Measurements from ENCODE around the gene ERAP2. TPM values are rescaled to one million over a fixed set of nuclear protein-coding genes. Genes with fewer than 3 reads are reported as not detected.
"Not testable (repeated sequence)": the region's sequence is repeated elsewhere in the genome, so short reads cannot be mapped to it uniquely, and the experiment has no call there.

Gene ERAP2
- total and polyA plus RNA-seq, 11 donors: 0.99 to 30.5 (median 7.0) TPM

DNA sequence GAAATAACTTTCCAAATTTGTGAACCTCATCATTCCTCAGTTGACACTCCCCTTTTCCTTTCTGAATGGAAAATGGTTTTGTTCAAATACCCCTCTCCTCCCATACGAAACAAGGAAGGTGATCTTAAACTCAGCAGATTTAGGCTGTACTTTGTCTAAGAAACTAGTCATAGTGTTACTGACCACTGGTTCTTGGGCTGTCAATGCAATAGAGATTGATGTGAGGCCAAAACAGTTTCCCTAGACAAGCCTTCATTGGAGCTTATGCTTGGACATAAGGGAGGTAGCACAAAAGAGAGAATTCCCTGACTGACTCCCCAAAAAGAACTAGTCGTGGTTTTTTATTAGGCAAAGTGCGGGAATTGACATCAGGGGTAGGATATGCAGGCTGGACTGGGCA lies 54.3 kb downstream of the ERAP2 start:
- intact Hi-C loops (cut with DNase I): loop anchor here in 5 of 10 donors (5.0 to 10.0 kb wide), 5 partner anchors 37 to 268 kb away; partner anchors contain the start of genes ERAP2 (in 2 of the 5) and CAST (in 1 of the 5)
- H3K9me3 ChIP-seq: no peaks in the 10 kb centered on the region
- no peaks in the 10 kb centered on the region for H3K27me3 ChIP-seq
- H3K27ac ChIP-seq: no peak overlapping the region
- H3K4me1 ChIP-seq: peaks cover 0 to 37% (median 19%) of the 10 kb centered on the region in 12 donors
- 96 to 98% (median 97%) methylated on average over 3 of the region's 3 CpGs for WGBS, 4 donors
- TF ChIP-seq POLR2A (IDR thresholded peaks at IDR 0.05) (no peak), CTCF (IDR thresholded peaks at IDR 0.05) (no peak)
- no peak overlapping the region for H3K4me3 ChIP-seq
- ATAC-seq (no peak), DNase-seq (no peak)
- no peaks in the 10 kb centered on the region for H3K36me3 ChIP-seq

DNA sequence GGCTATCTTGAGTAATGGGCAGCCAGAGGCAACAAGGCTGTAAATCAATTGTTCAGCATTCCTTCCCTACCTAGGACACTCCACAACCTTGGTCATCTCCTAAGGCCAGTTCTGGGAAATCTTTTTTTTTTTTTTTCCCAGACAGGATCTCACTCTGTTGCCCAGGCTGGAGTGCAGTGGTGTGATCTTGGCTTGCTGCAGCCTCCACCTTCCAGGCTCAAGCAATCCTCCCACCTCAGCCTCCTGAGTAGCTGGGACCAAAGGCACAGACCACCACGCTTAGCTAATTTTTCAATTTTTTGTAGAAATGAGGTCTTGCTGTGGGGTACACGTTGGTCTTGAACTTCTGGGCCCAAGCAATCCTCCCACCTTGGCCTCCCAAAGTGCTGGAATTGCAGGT lies 54.7 kb downstream of the ERAP2 start:
- intact Hi-C loops (cut with DNase I): loop anchor here in 5 of 10 donors (5.0 to 10.0 kb wide), 5 partner anchors 36 to 269 kb away; partner anchors contain the start of genes ERAP2 (in 2 of the 5) and CAST (in 1 of the 5)
- not testable (repeated sequence) for ATAC-seq, H3K27me3 ChIP-seq, H3K4me3 ChIP-seq, H3K9me3 ChIP-seq, DNase-seq, H3K36me3 ChIP-seq
- Histone ChIP-seq H3K27ac (peak overlapping the region in 1 of 12 donors; percentile 1), H3K4me1 (peaks cover 0 to 37% (median 19%) of the 10 kb centered on the region in 12 donors)
- WGBS, 4 donors: 86 to 96% (median 95%) methylated on average over 2 of the region's 2 CpGs

- no peak for ATAC-seq
These were observed 55.3 kb downstream of the ERAP2 start for GRCh38 chr5:96931605-96932004.

DNA sequence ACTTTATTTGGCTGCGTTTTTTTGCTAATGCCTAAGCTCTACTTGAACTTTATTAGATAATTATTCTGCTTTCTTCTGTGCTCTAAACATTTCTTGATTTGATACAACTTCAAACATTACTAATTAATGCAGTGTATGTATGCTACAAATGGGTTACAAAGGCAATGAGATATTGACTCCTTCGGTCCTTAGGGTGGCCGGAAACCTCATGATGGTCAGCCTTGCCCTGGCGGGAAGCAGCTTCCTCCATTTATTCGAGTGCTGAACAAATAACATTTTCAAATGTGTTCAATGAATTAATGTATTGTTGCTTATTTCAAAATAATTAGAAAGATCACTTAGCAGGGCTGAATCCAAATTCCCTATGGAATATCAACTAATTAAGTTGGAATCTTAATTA lies 55.7 kb downstream of the ERAP2 start:
- TF ChIP-seq CTCF (IDR thresholded peaks at IDR 0.05) (no peak), POLR2A (IDR thresholded peaks at IDR 0.05) (no peak)
- H3K36me3 ChIP-seq: no peaks in the 10 kb centered on the region
- peaks cover 0 to 42% (median 19%) of the 10 kb centered on the region in 12 donors for H3K4me1 ChIP-seq
- H3K27me3 ChIP-seq: no peaks in the 10 kb centered on the region
- WGBS, 4 donors: 89 to 93% (median 90%) methylated on average over 5 of the region's 5 CpGs
- intact Hi-C loops (cut with DNase I): loop anchor here in 5 of 10 donors (5.0 to 10.0 kb wide), 5 partner anchors 35 to 270 kb away; partner anchors contain the start of genes ERAP2 (in 2 of the 5) and CAST (in 1 of the 5)
- no peak for ATAC-seq
- H3K4me3 ChIP-seq: no peak overlapping the region
- peak overlapping the region in 1 of 12 donors; percentile 99 for H3K27ac ChIP-seq
- no peak for DNase-seq
- H3K9me3 ChIP-seq: no peaks in the 10 kb centered on the region

More at GRCh38 chr5:96931605-96932004, 55.3 kb downstream of the ERAP2 start:
- 68 to 80% (median 79%) methylated on average over 1 of the region's 1 CpG for WGBS, 4 donors
- Histone ChIP-seq H3K9me3 (no peaks in the 10 kb centered on the region), H3K27ac (peak overlapping the region in 1 of 12 donors; percentile 1), H3K4me1 (peaks cover 0 to 38% (median 19%) of the 10 kb centered on the region in 12 donors), H3K36me3 (no peaks in the 10 kb centered on the region), H3K27me3 (no peaks in the 10 kb centered on the region), H3K4me3 (no peak overlapping the region)
- no peak for DNase-seq
- TF ChIP-seq POLR2A (IDR thresholded peaks at IDR 0.05) (no peak), CTCF (IDR thresholded peaks at IDR 0.05) (no peak)
- intact Hi-C loops (cut with DNase I): loop anchor here in 5 of 10 donors (5.0 to 10.0 kb wide), 5 partner anchors 36 to 269 kb away; partner anchors contain the start of genes ERAP2 (in 2 of the 5) and CAST (in 1 of the 5)

Data from heart left ventricle (tissue), 16 donors.